ENCODE data around the gene COQ2. TPM values are rescaled to one million over a fixed set of nuclear protein-coding genes. Genes with fewer than 3 reads are reported as not detected.
A peak's percentile ranks its signal among the peaks of the same experiment; 100 is the strongest.
"Not testable (repeated sequence)": the region's sequence is repeated elsewhere in the genome, so short reads cannot be mapped to it uniquely, and the experiment has no call there.

COQ2 gene
- total RNA-seq, 2 donors from 2014 or later, result 15.7 to 17.2 TPM

GRCh38 chr4:83257811-83258210 lies 26.8 kb downstream of the COQ2 start:
- intact Hi-C loops (cut with DNase I), result loop anchor here in 1 of 2 donors (10.0 kb wide), 1 partner anchor 183 kb away; no protein-coding TSS in a partner anchor
- ATAC-seq (no peak), DNase-seq (no peak)

GRCh38 chr4:83255584-83255983 lies 29.0 kb downstream of the COQ2 start:
- DNase-seq, result no peak
- no peak for ATAC-seq
- intact Hi-C loops (cut with DNase I), result loop anchor here in 1 of 2 donors (10.0 kb wide), 1 partner anchor 181 kb away; no protein-coding TSS in a partner anchor

- ATAC-seq, result peak in 1 of 2 donors; percentile 29
- intact Hi-C loops (cut with DNase I), result loop anchor here in 1 of 2 donors (10.0 kb wide), 1 partner anchor 178 kb away; no protein-coding TSS in a partner anchor
Observed at GRCh38 chr4:83252782-83253405, 31.7 kb downstream of the COQ2 start.

GRCh38 chr4:83251447-83251830 lies 33.2 kb downstream of the COQ2 start:
- intact Hi-C loops (cut with DNase I), result loop anchor here in 1 of 2 donors (10.0 kb wide), 1 partner anchor 177 kb away; no protein-coding TSS in a partner anchor
- no peak for ATAC-seq
- no peak for DNase-seq

More at GRCh38 chr4:83252782-83253405, 31.7 kb downstream of the COQ2 start:
- DNase-seq, result peak; percentile 61

DNA sequence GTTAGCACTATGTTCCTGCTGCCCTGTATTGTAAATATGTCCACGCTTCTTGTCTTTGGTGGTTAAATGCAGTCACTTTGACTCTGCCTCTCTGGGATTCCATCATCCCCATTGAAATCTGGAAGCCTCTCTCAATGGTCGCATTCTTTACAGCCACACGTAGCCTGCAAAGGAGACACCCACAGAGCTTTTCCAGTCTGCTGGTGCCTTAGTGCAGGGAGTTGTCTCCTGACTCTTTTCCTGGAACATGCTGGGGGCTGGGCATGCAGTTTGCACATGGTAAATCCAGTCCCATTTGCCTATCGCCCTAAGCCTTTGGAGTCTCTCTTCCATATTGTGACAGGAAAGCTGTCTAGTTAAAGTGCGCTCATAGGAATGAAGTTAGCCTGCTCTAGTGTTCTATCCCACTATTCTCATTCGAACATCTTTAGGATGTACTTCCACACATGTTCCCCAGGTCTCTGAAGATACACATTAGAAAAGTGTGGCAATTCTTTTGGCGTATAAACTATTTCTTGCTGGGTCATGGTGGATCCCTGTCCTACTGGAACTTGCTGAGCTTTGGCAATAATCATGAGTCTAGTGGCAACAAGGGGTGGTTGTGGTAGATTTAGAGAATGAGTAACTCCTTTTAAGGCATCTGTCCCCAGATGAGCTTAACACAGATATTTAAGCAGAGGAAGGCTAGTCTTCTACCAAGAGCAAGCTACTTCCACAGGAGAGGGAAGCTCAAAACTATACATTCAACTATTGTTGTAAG lies 33.7 kb downstream of the COQ2 start:
- intact Hi-C loops (cut with DNase I), result loop anchor here in 1 of 2 donors (10.0 kb wide), 1 partner anchor 176 kb away; no protein-coding TSS in a partner anchor
- ATAC-seq, result no peak
- DNase-seq, result no peak

DNA sequence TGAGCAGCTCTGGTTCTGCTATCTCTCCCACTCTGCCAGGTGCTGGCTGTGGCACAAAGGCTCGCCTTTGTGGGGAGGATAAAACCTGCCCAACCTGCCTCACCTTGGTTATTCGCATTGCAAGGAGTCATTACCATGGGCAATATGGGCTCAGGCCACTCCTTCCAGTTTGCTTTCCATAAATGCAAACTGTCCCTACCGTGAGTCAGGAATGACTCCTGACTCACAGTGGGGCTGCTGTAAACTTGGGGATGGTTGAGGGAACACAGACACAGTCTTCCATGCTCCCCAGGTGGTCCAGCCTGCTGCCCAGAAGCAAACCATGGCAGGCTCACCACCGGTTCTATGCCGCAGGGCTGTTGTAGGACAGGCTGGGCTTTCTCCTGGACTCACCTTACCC lies 36.1 kb downstream of the COQ2 start:
- intact Hi-C loops (cut with DNase I), result no loop called here
- ATAC-seq, result no peak
- no peak for DNase-seq

DNA sequence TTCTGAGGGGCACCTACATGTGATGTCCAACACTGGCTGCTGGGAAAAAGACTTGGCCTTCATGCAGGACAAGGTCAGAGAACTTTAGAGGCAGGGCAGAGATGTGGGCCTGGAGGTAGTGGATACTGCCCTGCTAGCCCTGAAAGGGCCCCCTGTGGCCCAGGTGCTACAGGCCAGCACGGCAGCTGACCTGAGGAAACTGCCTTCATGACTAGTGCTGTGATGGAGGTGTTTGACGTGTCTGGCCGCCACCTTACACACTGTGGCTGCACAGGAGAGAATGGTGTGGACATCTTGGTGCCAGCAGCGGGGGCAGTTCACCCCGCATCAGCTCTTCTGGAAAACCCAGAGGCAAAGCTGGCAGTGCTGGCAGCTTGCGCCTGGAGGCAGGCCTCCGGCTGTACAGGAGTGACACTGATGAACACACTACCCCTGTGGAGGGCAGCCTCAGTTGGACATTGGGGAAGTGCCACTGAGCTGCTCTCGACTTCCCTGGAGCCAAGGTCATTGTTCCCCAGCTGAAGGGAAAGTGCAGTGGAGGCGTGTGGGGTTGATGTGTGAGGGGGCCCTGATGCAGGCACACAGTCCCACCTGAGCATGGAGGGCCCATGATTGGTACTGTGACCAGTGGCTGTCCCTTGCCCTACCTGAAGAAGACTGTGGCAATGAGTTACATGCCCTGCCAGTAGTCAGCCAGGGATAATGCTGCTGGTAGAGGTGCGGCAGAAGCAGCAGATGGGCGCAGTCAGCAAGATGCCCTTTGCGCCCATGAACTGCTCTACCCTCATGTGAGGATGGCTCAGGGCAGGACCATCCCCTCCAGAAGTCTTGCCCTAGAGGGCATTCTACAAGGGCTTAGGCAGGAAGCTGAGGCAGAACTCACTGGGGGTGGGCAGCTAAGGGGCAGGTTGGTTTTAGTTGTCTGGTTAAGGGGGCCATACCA lies 36.9 kb downstream of the COQ2 start:
- intact Hi-C loops (cut with DNase I), result no loop called here
- DNase-seq (no peak), ATAC-seq (no peak)

GRCh38 chr4:83241132-83241531 lies 43.5 kb downstream of the COQ2 start:
- DNase-seq (no peak), ATAC-seq (no peak)
- intact Hi-C loops (cut with DNase I), result no loop called here

DNA sequence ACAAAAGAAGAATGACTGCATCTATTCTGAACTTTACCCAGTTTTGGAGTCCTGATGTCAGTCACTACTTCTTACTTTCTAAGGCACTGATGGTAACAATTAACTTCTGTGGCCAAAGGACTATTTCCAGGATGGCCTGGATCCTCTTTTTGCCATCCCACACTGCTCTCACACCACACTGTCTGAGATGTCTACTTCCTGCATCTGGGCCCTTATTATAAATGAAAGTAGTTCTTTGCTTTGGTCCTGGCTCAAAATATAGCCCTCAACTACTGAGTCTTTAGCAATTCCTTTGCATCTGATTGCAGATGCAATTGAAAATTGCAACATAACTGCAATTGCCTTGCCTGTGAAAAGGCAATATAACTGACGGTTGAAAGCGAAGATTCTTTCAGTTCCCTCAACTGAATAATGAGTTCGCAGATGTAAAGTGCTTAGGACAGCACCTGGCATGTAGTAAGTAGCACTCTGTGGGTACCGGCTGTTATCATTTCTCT lies 44.2 kb downstream of the COQ2 start:
- ATAC-seq, result peak in 1 of 2 donors; percentile 39
- intact Hi-C loops (cut with DNase I), result no loop called here
- no peak for DNase-seq

- DNase-seq, result no peak
- intact Hi-C loops (cut with DNase I), result no loop called here
- no peak for ATAC-seq
Observed at GRCh38 chr4:83238393-83239248, 46.0 kb downstream of the COQ2 start.

DNA sequence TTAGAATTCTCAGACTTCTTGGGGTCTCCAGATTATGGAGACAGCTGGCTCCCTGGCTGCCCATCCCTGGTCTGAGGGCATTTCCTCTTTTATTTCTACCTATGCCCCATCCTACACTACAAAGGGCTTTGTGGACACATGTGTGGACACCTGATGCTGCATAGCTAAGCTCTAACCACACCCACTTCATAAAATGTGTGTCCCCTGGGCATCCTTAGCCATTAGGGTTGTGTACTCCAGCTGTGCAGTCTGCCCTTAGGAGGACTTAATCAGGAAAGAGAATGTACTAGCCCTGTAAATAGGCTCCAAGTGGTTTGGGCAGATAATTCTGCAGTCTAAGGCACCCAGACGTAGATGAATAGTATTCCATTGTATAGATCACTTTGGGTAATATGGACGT lies 47.0 kb downstream of the COQ2 start:
- no peak for DNase-seq
- ATAC-seq, result no peak
- intact Hi-C loops (cut with DNase I), result no loop called here

DNA sequence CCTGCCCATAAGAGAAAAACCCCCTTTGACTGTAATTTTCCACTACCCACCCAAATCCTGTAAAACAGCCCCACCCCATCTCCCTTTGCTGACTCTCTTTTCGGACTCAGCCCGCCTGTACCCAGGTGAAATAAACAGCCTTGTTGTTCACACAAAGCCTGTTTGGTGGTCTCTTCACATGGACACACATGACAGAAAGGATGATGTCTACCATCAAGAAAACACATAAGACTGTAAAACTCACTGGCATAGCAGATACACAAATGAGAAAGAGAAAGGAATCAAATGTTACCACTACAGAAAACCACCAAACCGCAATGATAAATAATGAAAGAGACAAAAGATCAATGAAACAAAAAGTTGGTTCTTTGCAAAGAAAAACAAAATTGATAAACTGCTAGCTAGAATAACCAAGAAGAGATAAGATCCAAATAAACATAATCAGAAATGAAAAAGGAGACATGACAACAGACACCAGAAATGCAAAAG lies 48.9 kb downstream of the COQ2 start:
- intact Hi-C loops (cut with DNase I); DNase-seq; ATAC-seq: not testable (repeated sequence)

DNA sequence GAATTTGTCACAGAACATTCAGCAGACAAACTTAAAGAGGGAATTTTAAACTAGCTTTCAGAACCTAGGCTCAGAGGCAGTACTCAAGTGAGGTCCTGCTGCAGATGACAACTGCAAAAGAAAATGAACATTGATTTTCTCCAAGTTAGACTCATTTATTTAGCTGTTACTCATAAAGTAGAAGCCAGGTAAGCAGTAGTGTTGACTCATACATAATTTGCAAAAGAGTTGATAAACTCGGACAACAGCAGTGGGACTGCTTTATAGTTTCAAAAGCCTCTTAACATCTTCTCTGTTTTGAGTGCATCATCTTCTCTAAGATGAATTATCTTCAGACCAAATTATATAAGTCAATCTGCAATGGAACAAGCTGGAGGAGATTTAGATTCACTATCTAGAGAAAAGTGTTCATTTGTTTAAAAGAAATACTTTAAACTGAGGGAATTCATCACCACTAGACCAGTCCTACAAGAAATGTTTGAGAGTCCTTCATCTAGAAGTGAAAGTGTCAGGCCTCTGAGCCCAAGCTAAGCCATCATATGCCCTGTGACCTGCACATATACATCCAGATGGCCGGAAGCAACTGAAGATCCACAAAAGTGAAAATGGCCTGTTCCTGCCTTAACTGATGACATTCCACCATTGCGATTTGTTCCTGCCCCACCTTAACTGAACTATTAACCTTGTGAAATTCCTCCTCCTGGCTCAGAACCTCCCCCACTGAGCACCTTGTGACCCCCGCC lies 49.5 kb downstream of the COQ2 start:
- ATAC-seq, result no peak
- intact Hi-C loops (cut with DNase I), result no loop called here

DNA sequence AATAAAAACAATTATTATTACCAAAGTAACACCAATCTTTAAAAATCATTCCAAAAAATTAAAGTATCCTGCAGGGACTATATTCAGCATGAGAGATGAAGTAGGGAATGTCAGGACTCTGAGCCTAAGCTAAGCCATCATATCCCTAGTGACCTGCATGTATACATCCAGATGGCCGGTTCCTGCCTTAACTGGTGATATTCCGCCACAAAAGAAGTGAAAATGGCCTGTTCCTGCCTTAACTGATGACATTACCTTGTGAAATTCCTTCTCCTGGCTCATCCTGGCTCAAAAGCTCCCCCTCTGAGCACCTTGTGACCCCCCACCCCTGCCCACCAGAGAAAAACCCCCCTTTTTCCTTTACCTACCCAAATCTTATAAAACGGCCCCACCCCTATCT lies 50.2 kb downstream of the COQ2 start:
- ATAC-seq; intact Hi-C loops (cut with DNase I); DNase-seq: not testable (repeated sequence)

More for the DNA sequence above, 49.5 kb downstream of the COQ2 start:
- no peak for DNase-seq

- ATAC-seq (no peak), DNase-seq (no peak)
- intact Hi-C loops (cut with DNase I), result no loop called here
Observed at GRCh38 chr4:83232082-83232481, 52.5 kb downstream of the COQ2 start.

GRCh38 chr4:83231620-83232076 lies 53.0 kb downstream of the COQ2 start:
- intact Hi-C loops (cut with DNase I), result no loop called here
- DNase-seq (no peak), ATAC-seq (no peak)

GRCh38 chr4:83230928-83231327 lies 53.7 kb downstream of the COQ2 start:
- ATAC-seq (no peak), DNase-seq (no peak)
- intact Hi-C loops (cut with DNase I), result no loop called here
